ES-I3 (cell line): ENCODE measurements around the gene CLEC10A.
"Not testable (repeated sequence)": the region's sequence is repeated elsewhere in the genome, so short reads cannot be mapped to it uniquely, and the experiment has no call there.

Experiments
- H3K36me3 ChIP-seq: 2 replicates; pipeline ENCODE4 v1.6.1; 2013; ENCODE audit warnings: mild to moderate bottlenecking, low read length, control low read depth, moderate library complexity; ENCODE audit not compliant: insufficient read depth
- H3K4me1 ChIP-seq: 2 replicates; pipeline ENCODE4 v1.6.1; 2013; ENCODE audit warnings: mild to moderate bottlenecking, control low read depth, low read length; ENCODE audit not compliant: insufficient read depth
- H3K9ac ChIP-seq: 2 replicates; pipeline ENCODE4 v1.6.1; 2013; ENCODE audit warnings: low read depth, mild to moderate bottlenecking, low read length, moderate library complexity
- H3K9me3 ChIP-seq: 2 replicates; pipeline ENCODE4 v1.6.1; 2013; ENCODE audit warnings: mild to moderate bottlenecking, low read length, moderate library complexity; ENCODE audit not compliant: control insufficient read depth, insufficient read depth

CLEC10A gene, protein sequence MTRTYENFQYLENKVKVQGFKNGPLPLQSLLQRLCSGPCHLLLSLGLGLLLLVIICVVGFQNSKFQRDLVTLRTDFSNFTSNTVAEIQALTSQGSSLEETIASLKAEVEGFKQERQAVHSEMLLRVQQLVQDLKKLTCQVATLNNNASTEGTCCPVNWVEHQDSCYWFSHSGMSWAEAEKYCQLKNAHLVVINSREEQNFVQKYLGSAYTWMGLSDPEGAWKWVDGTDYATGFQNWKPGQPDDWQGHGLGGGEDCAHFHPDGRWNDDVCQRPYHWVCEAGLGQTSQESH

DNA sequence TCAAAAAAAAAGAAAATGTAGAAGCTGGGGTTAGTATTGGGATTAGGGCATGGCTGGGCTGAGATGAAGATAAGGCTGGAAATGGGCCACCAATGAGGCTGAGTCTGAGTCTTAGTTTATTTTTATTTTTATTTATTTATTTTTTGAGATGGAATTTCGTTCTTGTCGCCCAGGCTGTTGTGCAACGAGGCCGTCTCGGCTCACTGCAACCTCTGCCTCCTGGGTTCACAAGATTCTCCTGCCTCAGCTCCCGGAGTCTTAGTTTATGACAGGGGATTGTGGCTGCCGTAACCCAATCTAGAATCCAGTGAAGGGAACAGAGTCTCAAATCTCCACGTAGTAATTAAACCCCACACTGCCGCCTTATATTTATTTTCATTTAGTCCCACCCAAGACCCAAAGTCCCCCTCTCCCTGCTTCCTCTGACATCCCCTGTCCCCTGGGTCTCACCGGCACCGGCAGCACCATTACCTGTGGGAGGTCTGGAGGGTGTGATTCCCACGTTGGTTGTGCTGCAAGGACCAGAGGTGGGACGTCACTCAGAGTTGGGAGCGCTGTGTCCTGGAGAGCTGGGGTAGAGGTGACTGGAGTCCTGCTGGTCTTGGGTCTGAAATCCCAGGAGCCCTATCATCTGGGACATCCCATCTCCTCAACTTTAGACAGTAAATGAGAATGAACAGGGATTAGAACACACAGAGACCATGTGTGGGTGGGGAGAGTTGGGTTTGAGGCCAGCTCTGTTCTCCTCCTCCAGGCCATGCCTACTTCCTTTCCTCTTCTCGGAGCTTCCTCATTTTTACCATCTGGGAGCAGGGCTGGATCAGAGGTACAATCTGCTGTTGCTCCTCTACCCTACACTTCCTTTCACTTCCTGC lies at the start of gene CLEC10A:
CLEC10A (minus strand) TSS at position 671 of the 875 bp plus-strand sequence. CDS start 1,439 bp downstream, outside the sequence.
- Histone ChIP-seq H3K9ac (no peak within 1 kb of the TSS), H3K9me3 (no peaks in the 10 kb centered on the region), H3K4me1 (no peaks in the 10 kb centered on the region), H3K36me3 (no peaks in the 10 kb centered on the region)

DNA sequence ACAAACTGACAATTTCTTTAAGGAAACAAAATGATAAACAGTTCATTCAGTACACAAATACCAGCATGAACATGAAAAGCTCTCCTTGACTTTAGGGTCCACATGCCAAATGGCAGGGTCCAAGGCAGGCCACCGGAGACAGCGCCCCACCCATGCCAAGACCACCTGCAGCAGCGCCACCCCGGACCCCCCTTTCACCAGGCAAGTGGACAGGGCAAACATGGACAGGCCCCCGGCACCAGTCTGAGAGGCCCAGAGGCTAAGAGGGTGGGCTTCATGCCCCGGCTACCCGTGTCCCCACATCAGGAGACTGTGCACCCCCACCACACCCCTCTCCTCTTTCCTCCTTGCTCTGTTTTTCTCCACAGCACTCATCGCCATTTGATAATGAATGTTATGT lies 49.3 kb upstream of the CLEC10A start:
- Histone ChIP-seq H3K9me3 (no peaks in the 10 kb centered on the region), H3K4me1 (peaks cover 26% of the 10 kb centered on the region), H3K9ac (no peak overlapping the region), H3K36me3 (no peaks in the 10 kb centered on the region)

DNA sequence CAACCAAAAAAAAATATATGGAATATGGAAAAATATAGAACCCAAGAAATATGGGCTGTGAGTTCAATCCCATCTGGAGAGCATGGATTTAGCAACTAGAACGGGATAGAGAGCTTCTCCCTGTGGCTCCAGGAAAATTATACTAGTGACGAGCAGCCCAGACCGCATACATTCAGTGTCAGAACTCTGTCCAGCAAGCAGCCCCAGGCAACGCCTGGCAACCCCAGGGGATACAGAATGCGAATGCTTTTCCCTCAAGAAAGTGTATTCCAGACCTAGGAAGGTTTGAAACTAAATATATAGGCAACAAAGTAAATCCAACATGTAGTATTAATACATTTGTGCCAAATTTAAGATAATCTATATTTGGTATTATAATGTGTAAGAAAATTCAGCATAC lies 48.1 kb upstream of the CLEC10A start:
- Histone ChIP-seq H3K9ac (no peak overlapping the region), H3K9me3 (no peaks in the 10 kb centered on the region)

DNA sequence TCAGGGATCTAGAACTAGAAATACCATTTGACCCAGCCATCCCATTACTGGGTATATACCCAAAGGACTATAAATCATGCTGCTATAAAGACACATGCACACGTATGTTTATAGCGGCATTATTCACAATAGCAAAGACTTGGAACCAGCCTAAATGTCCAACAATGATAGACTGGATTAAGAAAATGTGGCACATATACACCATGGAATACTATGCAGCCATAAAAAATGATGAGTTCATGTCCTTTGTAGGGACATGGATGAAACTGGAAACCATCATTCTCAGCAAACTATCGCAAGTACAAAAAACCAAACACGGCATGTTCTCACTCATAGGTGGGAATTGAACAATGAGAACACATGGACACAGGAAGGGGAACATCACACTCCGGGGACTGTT lies 47.5 kb upstream of the CLEC10A start:
- H3K9ac ChIP-seq: not testable (repeated sequence)

More for the DNA sequence above, 48.1 kb upstream of the CLEC10A start:
- peaks cover 20% of the 10 kb centered on the region for H3K4me1 ChIP-seq
- H3K36me3 ChIP-seq: no peaks in the 10 kb centered on the region

DNA sequence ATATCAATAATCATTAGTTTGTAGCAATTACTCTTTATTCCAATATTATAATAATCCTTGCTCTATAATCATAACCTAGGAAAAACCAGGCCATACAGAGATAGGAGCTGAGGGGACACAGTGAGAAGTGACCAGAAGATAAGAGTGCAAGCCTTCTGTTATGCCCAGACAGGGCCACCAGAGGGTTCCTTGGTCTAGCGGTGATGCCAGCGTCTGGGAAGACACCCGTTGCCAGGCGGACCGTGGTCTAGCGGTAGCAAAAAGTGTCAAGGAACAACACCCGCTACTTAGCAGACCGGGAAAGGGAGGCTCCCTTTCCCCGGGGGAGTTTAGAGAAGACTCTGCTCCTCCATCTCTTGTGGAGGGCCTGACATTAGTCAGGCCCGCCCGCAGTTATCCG lies 46.3 kb upstream of the CLEC10A start:
- H3K36me3 ChIP-seq, H3K9ac ChIP-seq, H3K9me3 ChIP-seq: not testable (repeated sequence)
- peaks cover 13% of the 10 kb centered on the region for H3K4me1 ChIP-seq

More for the DNA sequence above, 47.5 kb upstream of the CLEC10A start:
- H3K36me3 ChIP-seq, H3K9me3 ChIP-seq: not testable (repeated sequence)
- H3K4me1 ChIP-seq: peaks cover 18% of the 10 kb centered on the region

DNA sequence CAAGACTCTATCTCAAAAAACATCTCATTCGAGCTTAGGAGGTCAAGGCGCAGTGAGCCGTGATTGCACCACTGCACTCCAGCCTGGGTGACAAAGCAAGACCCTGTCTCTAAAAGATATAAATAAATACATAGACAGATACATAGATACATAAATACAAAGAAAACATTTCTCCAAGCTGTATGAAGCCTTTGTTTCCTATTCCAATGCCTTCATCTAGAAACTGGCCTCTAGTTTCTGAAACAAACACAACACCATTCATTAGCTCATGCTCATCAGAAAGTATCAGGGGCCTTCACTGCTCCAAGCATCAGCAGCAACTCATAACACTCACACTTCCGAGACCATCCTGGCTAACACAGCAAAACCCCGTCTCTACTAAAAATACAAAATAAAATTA lies 44.9 kb upstream of the CLEC10A start:
- Histone ChIP-seq H3K9ac (no peak overlapping the region), H3K36me3 (no peaks in the 10 kb centered on the region), H3K4me1 (peaks cover 4% of the 10 kb centered on the region; the same call in 1 of the 2 replicates), H3K9me3 (no peaks in the 10 kb centered on the region)

DNA sequence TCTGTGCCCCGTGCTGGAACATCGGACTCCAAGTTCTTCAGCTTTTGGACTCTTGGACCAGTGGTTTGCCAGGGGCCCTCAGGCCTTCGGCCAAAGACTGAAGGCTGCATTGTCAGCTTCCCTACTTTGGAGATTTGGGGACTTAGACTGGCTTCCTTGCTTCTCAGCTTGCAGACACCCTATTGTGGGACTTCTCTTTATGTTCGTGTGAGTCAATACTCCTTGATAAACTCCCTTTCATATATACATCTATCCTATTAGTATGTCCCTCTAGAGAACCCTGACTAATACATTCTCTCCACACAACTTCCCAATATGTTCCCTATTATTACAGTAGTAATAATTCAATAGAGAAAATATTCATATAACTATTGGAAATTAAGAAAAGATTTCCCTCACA lies 43.8 kb upstream of the CLEC10A start:
- H3K4me1 ChIP-seq: no peaks in the 10 kb centered on the region
- no peak overlapping the region for H3K9ac ChIP-seq
- no peaks in the 10 kb centered on the region for H3K36me3 ChIP-seq
- H3K9me3 ChIP-seq: no peaks in the 10 kb centered on the region

DNA sequence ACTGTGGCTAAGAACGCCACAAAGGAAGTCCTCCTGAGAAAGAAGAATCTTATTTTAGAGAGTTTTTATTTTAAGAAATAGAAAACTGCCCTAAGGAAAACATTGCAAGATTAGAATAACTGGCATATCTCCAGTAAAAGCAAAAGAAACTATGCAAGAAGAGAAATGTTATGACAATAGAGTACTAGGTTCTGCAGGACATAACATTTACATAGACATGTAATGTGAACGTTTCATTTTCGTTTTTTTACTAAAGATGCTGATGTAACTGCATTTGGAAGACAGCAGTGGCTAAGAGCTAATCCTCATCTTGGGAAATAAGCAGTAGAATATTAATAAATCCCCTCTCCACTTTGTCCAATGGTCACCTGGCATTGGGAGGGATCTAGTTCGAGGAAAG lies 42.3 kb upstream of the CLEC10A start:
- Histone ChIP-seq H3K4me1 (no peaks in the 10 kb centered on the region), H3K36me3 (no peaks in the 10 kb centered on the region), H3K9ac (no peak overlapping the region), H3K9me3 (no peaks in the 10 kb centered on the region)

DNA sequence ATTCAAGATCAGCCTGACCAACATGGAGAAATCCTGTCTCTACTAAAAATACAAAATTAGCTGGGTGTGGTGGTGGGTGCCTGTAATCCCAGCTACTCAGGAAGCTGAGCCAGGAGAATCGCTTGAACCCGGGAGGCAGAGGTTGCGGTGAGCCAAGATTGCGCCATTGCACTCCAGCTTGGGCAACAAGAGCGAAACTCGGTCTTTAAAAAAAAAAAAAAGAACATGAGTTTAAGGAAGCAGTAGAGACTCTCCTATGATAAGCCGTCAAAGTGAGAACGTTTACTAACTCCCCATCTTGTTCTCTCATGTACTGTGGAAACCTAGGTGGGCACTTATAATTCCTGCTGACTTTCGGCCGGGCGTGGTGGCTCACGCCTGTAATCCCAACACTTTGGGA lies 40.6 kb upstream of the CLEC10A start:
- not testable (repeated sequence) for H3K9ac ChIP-seq, H3K36me3 ChIP-seq, H3K9me3 ChIP-seq, H3K4me1 ChIP-seq

DNA sequence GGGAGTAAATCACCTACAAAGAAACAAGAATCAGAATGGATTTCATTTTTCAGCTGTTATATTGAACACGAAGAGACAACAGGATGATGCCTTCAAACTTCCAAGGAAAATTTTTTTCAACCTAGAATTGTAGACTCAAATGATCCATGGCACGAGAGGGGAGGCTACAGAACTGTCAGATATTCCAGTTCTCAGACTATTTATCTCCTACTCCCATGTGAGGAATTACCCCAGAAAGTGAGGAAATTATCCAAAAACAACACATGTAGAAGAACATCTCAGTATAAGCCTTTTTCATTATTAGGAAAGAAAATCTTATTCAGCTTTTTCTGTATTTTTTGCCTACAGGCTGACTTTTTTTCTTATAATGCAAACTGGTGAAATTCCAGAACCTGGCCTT lies 40.1 kb upstream of the CLEC10A start:
- Histone ChIP-seq H3K9ac (no peak overlapping the region), H3K36me3 (no peaks in the 10 kb centered on the region), H3K4me1 (no peaks in the 10 kb centered on the region), H3K9me3 (no peaks in the 10 kb centered on the region)

DNA sequence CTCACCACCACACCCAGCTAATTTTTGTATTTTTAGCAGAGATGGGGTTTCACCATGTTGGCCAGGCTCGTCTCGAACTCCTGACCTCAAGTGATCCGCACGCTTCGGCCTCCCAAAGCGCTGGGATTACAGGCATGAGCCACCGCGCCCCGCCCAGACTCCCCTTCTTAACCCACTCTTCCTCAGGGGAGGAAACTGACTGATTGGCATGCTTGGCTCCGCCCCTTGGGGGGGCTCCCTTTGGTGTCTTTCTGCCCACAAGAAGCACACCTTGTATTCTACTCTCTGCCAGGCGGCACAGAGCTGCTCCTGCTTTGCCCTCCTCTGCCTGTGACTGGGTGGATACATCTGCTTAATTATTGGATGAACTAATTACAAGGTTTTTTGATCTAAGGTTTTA lies 39.3 kb upstream of the CLEC10A start:
- Histone ChIP-seq H3K9me3 (no peaks in the 10 kb centered on the region), H3K36me3 (no peaks in the 10 kb centered on the region), H3K9ac (no peak overlapping the region), H3K4me1 (no peaks in the 10 kb centered on the region)

DNA sequence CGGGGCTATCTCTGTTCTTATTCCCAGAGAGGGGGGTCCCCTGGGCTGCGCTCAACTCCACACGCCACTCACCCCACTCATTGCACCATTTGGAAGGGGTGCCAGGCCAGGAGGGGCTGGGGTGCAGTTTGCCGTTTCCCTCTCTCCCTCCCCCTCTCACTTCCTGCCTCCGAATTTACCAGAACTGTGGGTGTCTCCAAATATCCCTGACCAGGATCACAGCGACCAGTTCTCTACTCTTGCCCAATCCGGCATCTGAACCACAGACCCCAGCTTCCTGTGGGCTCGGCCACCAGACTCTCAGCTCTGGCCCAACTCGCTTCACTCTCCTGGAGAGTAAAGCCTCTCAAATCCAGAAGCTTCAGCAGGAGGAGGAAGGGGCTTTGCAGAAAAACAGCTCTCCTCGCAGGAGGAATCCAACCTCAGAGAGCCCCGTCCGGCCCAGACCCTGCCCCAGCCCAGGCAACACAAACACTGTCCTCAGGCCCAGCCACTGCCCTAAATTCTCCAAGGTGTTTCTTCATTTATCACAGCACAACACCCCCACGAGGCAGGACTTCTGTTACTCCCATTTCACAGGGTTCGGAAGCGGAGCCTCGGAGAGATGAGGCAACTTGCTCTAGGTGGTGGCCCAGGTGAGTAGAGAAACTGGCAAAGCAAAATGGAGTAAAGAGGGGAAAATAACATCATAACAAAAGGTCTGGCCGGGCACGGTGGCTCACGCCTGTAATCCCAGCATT lies 35.0 kb upstream of the CLEC10A start:
- Histone ChIP-seq H3K9ac (no peak overlapping the region), H3K4me1 (peaks cover 3% of the 10 kb centered on the region; the same call in 1 of the 2 replicates), H3K9me3 (no peaks in the 10 kb centered on the region), H3K36me3 (no peaks in the 10 kb centered on the region)

DNA sequence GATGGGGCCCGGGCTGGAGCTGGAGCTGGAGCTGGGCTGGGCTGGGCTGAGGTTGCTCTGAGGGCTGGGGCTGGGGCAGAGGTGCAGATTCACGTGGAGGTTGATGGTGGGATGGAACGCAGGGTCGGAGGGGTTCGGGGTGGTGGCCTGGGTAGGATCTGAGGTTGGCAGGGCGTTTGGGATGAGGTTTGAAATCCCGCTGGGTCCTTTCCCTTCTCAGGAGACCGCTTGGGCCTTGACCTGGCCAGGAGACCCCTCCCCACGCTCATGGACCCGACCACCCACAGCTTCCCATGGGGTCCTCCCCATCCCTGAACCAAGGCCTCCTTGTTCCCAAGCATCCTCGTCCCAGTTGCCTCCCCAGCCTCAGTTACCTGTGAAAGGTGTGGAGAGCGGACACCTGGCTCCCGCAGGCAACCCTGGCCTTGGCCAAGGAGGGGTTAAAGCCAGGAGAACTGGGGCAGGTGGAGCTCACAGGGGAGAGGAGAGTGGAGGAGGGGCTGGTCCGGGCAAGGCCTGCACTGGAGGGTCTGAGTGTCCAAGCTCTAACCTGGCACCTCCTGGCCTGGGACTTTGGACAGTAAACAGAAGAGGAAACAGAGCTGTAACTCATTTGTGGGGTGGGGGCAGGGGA lies 34.3 kb upstream of the CLEC10A start, which contains the start of gene ASGR2:
ASGR2 (minus strand) TSS at position 582 of the 634 bp plus-strand sequence. CDS start 582 bp downstream, outside the sequence.
- Histone ChIP-seq H3K4me1 (peaks cover 8% of the 10 kb centered on the region), H3K36me3 (no peaks in the 10 kb centered on the region), H3K9ac (no peak within 1 kb of the TSS), H3K9me3 (no peaks in the 10 kb centered on the region)
